WI38 (cell line): Measurements from ENCODE around the gene PCK1.

ENCODE experiments used
- H3K4me3 ChIP-seq: 2 replicates; pipeline ENCODE4 v1.5.1; 2011; ENCODE audit warnings: low read depth, mild to moderate bottlenecking, control low read depth, low read length
- TF ChIP-seq, protein P1 (sequence below): IDR thresholded peaks from 2 replicates; pipeline ENCODE4 v1.5.1; 2012; ENCODE audit warnings: low read depth, mild to moderate bottlenecking, control low read depth, low read length

The PCK1 gene

DNA sequence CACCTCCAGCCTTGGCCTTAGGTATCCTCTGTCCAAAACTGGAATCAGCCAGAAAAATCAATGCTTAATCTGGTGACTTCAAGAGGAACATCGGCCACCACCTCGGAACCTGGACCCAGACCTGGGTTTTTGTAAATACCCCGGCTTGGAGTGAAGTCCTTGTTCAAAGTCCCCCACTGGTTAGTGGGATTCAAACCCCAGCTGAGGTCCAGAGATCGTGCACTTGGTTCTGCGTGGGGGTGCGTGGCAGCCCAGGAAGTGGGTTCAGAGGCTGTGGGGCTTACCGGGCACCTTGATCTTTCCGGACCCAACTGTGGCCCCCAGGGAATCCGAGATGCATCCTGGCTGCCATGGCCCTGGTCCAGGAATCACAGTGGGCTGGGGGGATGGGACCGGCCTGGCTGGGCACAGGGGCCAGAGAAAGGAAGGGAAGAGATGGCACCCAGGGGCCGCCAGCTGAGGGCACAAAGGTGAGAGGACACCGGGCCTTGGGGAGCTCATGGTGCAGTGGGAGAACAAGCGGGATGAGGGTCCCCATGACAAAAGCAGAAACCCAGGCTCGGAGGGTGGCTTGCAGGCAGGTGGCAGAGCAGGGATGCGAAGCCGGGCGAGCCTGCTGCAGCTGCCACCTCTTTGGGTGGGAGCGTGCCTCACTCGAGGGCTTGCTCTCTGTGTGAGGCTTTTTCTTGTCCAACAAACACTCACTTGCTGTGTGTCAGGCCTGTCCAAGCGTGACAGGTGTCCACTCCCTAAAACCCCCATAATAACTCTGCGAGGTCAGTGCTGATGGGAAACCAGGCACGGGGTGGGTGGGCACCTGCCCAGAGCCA, 31.6 kb downstream of the PCK1 start:
- TF ChIP-seq, protein P1, sequence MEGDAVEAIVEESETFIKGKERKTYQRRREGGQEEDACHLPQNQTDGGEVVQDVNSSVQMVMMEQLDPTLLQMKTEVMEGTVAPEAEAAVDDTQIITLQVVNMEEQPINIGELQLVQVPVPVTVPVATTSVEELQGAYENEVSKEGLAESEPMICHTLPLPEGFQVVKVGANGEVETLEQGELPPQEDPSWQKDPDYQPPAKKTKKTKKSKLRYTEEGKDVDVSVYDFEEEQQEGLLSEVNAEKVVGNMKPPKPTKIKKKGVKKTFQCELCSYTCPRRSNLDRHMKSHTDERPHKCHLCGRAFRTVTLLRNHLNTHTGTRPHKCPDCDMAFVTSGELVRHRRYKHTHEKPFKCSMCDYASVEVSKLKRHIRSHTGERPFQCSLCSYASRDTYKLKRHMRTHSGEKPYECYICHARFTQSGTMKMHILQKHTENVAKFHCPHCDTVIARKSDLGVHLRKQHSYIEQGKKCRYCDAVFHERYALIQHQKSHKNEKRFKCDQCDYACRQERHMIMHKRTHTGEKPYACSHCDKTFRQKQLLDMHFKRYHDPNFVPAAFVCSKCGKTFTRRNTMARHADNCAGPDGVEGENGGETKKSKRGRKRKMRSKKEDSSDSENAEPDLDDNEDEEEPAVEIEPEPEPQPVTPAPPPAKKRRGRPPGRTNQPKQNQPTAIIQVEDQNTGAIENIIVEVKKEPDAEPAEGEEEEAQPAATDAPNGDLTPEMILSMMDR, result no peak
- no peak overlapping the region for H3K4me3 ChIP-seq

DNA sequence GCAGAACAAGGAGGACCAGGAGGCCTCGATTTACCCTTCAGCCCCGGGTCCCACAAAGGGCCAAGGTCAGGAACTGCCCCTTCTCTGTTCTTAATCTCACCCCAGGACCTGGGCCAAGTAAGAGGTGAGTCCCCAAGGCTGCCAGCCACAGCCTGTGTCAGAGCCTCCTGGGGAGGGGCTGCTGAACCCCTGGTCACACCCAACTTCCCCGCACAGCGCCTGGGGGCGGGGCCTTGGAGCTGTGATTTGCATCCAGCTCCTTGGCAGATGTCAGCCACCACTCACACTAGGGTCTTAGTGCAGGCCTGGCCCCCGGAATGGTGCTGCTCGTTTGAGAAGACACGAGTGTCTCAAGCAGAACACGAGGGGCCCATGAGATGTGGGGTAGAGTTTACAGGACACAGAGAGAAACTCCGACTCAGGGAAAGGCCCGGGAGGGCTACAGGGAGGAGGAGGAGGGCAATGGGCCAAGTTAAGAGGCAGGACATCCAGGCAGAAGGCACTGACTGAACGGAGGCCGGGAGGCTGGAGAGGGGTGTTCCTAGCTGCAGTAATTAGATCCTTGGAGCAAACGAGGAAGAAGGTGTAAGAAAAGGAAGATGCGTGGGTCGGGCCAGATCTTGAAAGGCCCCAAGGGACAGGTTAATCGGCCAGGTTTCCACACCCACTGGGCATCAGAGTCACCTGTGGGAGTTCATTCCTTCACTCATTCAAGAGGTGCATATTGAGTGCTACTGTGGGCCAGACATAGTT, 32.4 kb downstream of the PCK1 start:
- H3K4me3 ChIP-seq, result no peak overlapping the region

DNA sequence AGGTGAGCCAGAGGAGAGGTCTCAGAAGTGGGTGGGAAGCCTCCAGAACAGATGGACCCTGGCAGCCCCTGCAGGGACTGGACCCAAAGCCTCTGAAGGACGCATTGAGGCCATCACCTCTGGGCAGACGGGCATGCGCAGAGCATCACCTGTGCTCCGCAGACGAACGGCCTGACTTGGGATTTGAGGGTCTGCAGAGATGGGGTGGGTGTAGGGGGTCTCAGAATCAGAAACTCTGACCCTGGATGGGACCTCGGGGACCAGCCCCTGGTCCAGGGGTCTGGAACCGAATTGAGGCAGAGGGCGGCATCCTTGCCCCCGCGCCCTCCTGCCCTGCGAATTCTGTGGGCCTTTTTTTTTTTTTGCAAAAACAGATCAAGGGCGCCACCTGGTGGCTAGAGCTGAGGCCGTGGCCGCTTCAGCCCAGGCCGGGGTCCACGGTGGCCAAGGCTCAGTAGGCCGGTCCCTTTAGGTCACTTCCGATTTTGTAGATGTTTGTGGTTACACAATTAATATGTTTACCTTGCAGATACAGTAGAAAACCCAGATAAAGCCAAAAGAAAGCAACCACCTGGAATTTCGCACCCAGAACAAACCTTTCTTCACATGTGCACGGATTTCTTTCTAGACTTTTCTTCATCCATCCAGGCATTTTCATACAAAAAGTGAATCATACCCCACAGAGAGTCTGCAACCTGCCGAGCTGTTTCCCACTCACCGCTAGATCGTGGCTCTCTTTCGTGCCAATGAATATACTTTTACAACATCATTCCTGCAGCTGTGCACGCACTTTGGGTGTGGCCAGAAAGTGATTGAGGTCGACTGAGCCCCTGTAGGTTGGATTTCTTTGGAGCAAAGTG, 33.4 kb downstream of the PCK1 start:
- TF ChIP-seq, protein P1, result peak; percentile 73
- H3K4me3 ChIP-seq, result no peak overlapping the region

More for the DNA sequence above, 32.4 kb downstream of the PCK1 start:
- TF ChIP-seq, protein P1, result no peak

DNA sequence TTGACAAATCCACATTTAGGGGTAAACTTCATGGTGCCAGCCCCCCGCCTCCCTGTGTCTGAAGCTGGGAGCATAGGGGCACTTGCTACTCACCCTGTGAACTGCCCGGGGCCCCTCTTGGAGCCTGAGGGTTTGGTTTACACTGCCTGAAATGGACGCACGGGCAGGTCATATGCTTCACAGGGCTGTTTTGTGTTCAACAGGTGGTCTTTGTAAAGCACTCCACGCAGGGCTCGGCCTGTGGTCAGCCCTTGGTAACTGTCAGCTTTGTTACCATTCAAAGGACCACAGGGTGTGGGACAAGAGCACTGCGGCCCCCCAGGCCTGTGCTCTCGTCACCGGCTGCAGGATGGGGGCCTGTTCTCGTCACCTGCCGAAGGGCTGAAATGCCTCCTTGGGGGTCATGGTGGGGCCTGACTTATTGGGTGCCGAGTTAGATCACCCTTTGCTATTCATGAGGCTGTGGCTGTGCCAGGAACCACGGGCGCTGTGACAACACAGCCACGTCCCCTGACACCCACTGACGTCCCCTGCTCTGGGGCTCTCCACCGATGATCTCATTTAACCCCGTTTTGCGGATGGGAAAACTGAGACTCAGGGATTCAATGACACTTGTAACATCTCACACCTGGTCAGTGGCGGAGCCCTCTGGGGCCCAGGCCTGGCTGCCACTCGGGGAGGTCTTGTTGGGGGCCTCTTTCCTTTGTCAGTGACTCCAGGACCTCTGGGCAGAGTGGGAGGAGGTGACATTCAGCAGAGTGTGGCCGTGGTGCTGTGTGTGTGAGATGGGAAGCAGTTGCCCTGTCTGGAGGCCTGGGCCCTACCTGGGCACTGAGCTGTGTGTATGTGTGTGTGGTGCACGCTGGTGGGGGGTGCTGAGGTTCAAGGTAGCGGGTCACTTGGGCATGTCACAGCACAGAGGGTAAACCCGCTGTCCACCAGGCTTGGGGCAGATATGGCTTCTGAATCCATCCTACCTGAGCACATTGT, 34.4 kb downstream of the PCK1 start:
- H3K4me3 ChIP-seq, result no peak overlapping the region
- TF ChIP-seq, protein P1, result no peak

DNA sequence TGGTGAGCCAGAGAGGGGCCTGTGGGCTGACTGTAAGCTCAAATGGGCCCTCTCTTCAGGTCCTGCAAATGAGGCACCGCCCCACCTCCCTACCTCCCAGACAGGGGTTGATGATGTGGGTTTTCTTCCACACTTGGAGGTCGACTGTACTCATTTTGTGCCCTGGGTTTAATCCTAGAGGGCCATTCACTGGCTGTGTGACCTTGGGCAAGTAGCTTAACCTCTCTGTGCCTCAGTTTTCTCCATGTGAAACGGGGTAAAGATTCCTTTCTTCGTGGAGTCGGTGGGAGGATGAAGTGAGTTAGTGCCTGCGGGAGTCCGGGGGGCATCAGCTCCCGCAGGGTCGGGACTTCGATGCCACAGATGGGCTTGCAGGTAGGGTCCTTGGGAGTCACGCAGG, 35.4 kb downstream of the PCK1 start:
- TF ChIP-seq, protein P1, result no peak
- no peak overlapping the region for H3K4me3 ChIP-seq
